Measurements from ENCODE around the gene CAPN3.

The CAPN3 gene

GRCh38 chr15:42358141-42358540, 1.2 kb upstream of the CAPN3 start:
- DNase-seq, result no peak

GRCh38 chr15:42359985-42360384, 684 bp downstream of the CAPN3 start:
- peak in 1 of 2 donors; percentile 3 for DNase-seq

GRCh38 chr15:42360535-42361112, 1.3 kb downstream of the CAPN3 start:
- DNase-seq, result no peak

GRCh38 chr15:42363487-42363886, 4.2 kb downstream of the CAPN3 start:
- no peak for DNase-seq

GRCh38 chr15:42363942-42364341, 4.6 kb downstream of the CAPN3 start:
- no peak for DNase-seq

GRCh38 chr15:42364529-42364928, 5.2 kb downstream of the CAPN3 start:
- no peak for DNase-seq

GRCh38 chr15:42365921-42366550, 6.7 kb downstream of the CAPN3 start:
- DNase-seq, result no peak

- peak in 1 of 2 donors; percentile 30 for DNase-seq
These were observed 7.7 kb downstream of the CAPN3 start for GRCh38 chr15:42367041-42367440.

GRCh38 chr15:42368096-42368495, 8.8 kb downstream of the CAPN3 start:
- DNase-seq, result no peak

GRCh38 chr15:42371096-42371495, 11.8 kb downstream of the CAPN3 start:
- no peak for DNase-seq

GRCh38 chr15:42373274-42373673, 14.0 kb downstream of the CAPN3 start:
- DNase-seq, result no peak

- no peak for DNase-seq
These were observed 14.6 kb downstream of the CAPN3 start for GRCh38 chr15:42373936-42374335.

GRCh38 chr15:42374810-42375209, 15.5 kb downstream of the CAPN3 start:
- no peak for DNase-seq

- no peak for DNase-seq
These were observed 16.0 kb downstream of the CAPN3 start for GRCh38 chr15:42375252-42375651.

- no peak for DNase-seq
These were observed 16.6 kb downstream of the CAPN3 start for GRCh38 chr15:42375941-42376340.

- DNase-seq, result no peak
These were observed 18.7 kb downstream of the CAPN3 start for GRCh38 chr15:42378011-42378410.

GRCh38 chr15:42384597-42384996, 25.3 kb downstream of the CAPN3 start:
- no peak for DNase-seq

GRCh38 chr15:42385206-42385979, 26.1 kb downstream of the CAPN3 start:
- DNase-seq, result no peak

GRCh38 chr15:42385980-42386700, 26.8 kb downstream of the CAPN3 start:
- no peak for DNase-seq

- no peak for DNase-seq
These were observed 28.3 kb downstream of the CAPN3 start for GRCh38 chr15:42387603-42388002.

- DNase-seq, result no peak
These were observed 33.2 kb downstream of the CAPN3 start for GRCh38 chr15:42392309-42393024.

GRCh38 chr15:42394106-42394505, 34.8 kb downstream of the CAPN3 start:
- DNase-seq, result no peak

- DNase-seq, result no peak
These were observed 36.5 kb downstream of the CAPN3 start for GRCh38 chr15:42395838-42396237.
